H9 (cell line): Measurements from ENCODE around the gene EFCAB12. TPM values are rescaled to one million over a fixed set of nuclear protein-coding genes. Genes with fewer than 3 reads are reported as not detected.

ENCODE experiments used
- DNase-seq: peaks from one replicate; pipeline ENCODE4 v3.0.0-alpha.2; 2017
- H2AFZ ChIP-seq: one replicate; pipeline ENCODE4 v1.6.1; 2013; ENCODE audit warnings: mild to moderate bottlenecking, low read length, control low read depth, moderate library complexity
- H2AK5ac ChIP-seq: 2 replicates; pipeline ENCODE4 v1.6.1; 2013; ENCODE audit warnings: low read length, control low read depth, mixed read lengths; ENCODE audit not compliant: insufficient read length
- H2BK120ac ChIP-seq: one replicate; pipeline ENCODE4 v1.6.1; 2013; ENCODE audit warnings: low read depth, mild to moderate bottlenecking, low read length, control low read depth, inconsistent platforms; ENCODE audit not compliant: poor library complexity, severe bottlenecking
- H2BK12ac ChIP-seq: 2 replicates; pipeline ENCODE4 v1.6.1; 2013; ENCODE audit warnings: low read length, control low read depth, mixed read lengths, low read depth; ENCODE audit not compliant: insufficient read length
- H2BK15ac ChIP-seq: 2 replicates; pipeline ENCODE4 v1.6.1; 2013; ENCODE audit warnings: low read depth, low read length, control low read depth
- H2BK20ac ChIP-seq: one replicate; pipeline ENCODE4 v1.6.1; 2013; ENCODE audit warnings: low read depth, mild to moderate bottlenecking, low read length, control low read depth, inconsistent platforms; ENCODE audit not compliant: poor library complexity, severe bottlenecking
- H2BK5ac ChIP-seq: 2 replicates; pipeline ENCODE4 v1.6.1; 2013; ENCODE audit warnings: low read length, control low read depth, mixed read lengths; ENCODE audit not compliant: insufficient read length
- H3K14ac ChIP-seq: 2 replicates; pipeline ENCODE4 v1.6.1; 2013; ENCODE audit warnings: low read length, control low read depth; ENCODE audit not compliant: insufficient read depth
- H3K18ac ChIP-seq: 2 replicates; pipeline ENCODE4 v1.6.1; 2013; ENCODE audit warnings: low read depth, mild to moderate bottlenecking, mixed read lengths, low read length, control low read depth; ENCODE audit not compliant: insufficient read length
- H3K23ac ChIP-seq: 2 replicates; pipeline ENCODE4 v1.6.1; 2013; ENCODE audit warnings: low read length, control low read depth, mixed read lengths, low read depth; ENCODE audit not compliant: insufficient read length
- H3K23me2 ChIP-seq: 2 replicates; pipeline ENCODE4 v1.6.1; 2013; ENCODE audit warnings: low read depth, mild to moderate bottlenecking, mixed read lengths, low read length, control low read depth; ENCODE audit not compliant: insufficient read length, poor library complexity, severe bottlenecking
- H3K27ac ChIP-seq: 2 replicates; pipeline ENCODE4 v1.5.1; 2013; ENCODE audit warnings: low read length, control low read depth, mixed read lengths, low read depth; ENCODE audit not compliant: insufficient read length
- H3K27me3 ChIP-seq: 2 replicates; pipeline ENCODE4 v1.6.1; 2013; ENCODE audit warnings: low read length, control low read depth, inconsistent platforms; ENCODE audit not compliant: insufficient read depth
- H3K4ac ChIP-seq: 2 replicates; pipeline ENCODE4 v1.6.1; 2013; ENCODE audit warnings: low read depth, mild to moderate bottlenecking, control low read depth, inconsistent platforms, low read length, moderate library complexity
- H3K4me1 ChIP-seq: 2 replicates; pipeline ENCODE4 v1.6.1; 2013; ENCODE audit warnings: low read length, control low read depth, inconsistent platforms; ENCODE audit not compliant: insufficient read depth
- H3K4me2 ChIP-seq: 2 replicates; pipeline ENCODE4 v1.6.1; 2013; ENCODE audit warnings: low read length, control low read depth, mixed read lengths; ENCODE audit not compliant: insufficient read length, insufficient read depth
- H3K56ac ChIP-seq: 2 replicates; pipeline ENCODE4 v1.6.1; 2013; ENCODE audit warnings: low read depth, mild to moderate bottlenecking, mixed read lengths, low read length, control low read depth; ENCODE audit not compliant: insufficient read length
- H3K79me1 ChIP-seq: 2 replicates; pipeline ENCODE4 v1.6.1; 2013; ENCODE audit warnings: low read depth, mild to moderate bottlenecking, moderate library complexity, low read length, control low read depth, inconsistent platforms; ENCODE audit not compliant: insufficient read depth, poor library complexity, severe bottlenecking
- H3K79me2 ChIP-seq: 2 replicates; pipeline ENCODE4 v1.6.1; 2013; ENCODE audit warnings: low read length, control low read depth, inconsistent platforms; ENCODE audit not compliant: insufficient read depth
- H3K9ac ChIP-seq: 2 replicates; pipeline ENCODE4 v1.6.1; 2013; ENCODE audit warnings: low read length, control low read depth, mixed read lengths; ENCODE audit not compliant: insufficient read length; ENCODE audit errors: extremely low read depth
- H3K9me3 ChIP-seq: one replicate; pipeline ENCODE4 v1.6.1; 2013; ENCODE audit warnings: low read depth, low read length, inconsistent platforms; ENCODE audit not compliant: control insufficient read depth
- H3T11ph ChIP-seq: one replicate; pipeline ENCODE4 v1.6.1; 2013; ENCODE audit warnings: mild to moderate bottlenecking, low read length, control low read depth, inconsistent platforms
- H4K20me1 ChIP-seq: one replicate; pipeline ENCODE4 v1.6.1; 2013; ENCODE audit not compliant: control insufficient read depth, insufficient read length, insufficient read depth
- H4K5ac ChIP-seq: 2 replicates; pipeline ENCODE4 v1.6.1; 2013; ENCODE audit warnings: low read depth, mild to moderate bottlenecking, mixed read lengths, low read length, control low read depth; ENCODE audit not compliant: insufficient read length
- H4K8ac ChIP-seq: replicated peaks from 2 replicates; pipeline ENCODE4 v1.6.1; 2013; ENCODE audit warnings: low read length, control low read depth, mixed read lengths, low read depth; ENCODE audit not compliant: insufficient read length
- H4K91ac ChIP-seq: 2 replicates; pipeline ENCODE4 v1.6.1; 2013; ENCODE audit warnings: low read depth, mild to moderate bottlenecking, moderate library complexity, mixed read lengths, low read length, control low read depth; ENCODE audit not compliant: insufficient read length
- H3K27ac Mint-ChIP-seq, 3 experiments: 2 replicates in 2 of 3; 3 replicates in 1 of 3; pipeline ENCODE4 v1.8.0; 2020 to 2021; ENCODE audit warnings: mixed read lengths in 3 of 3, mild to moderate bottlenecking in 1 of 3, moderate library complexity in 1 of 3
- H3K27me3 Mint-ChIP-seq: 2 replicates; pipeline ENCODE4 v1.8.0; 2021; ENCODE audit warnings: low read depth, mild to moderate bottlenecking, moderate library complexity, mixed read lengths
- H3K36me3 Mint-ChIP-seq, 3 experiments: 2 replicates in 2 of 3; 3 replicates in 1 of 3; pipeline ENCODE4 v1.8.0; 2020 to 2021; ENCODE audit warnings: low read depth in 3 of 3, mixed read lengths in 3 of 3; ENCODE audit not compliant: insufficient read depth in 1 of 3
- H3K4me1 Mint-ChIP-seq, 2 experiments: 2 replicates each; pipeline ENCODE4 v1.8.0; 2020; ENCODE audit warnings: mixed read lengths in 2 of 2
- H3K4me3 Mint-ChIP-seq, 2 experiments: 2 replicates in 1 of 2; 3 replicates in 1 of 2; pipeline ENCODE4 v1.8.0; 2020 to 2021; ENCODE audit warnings: mild to moderate bottlenecking in 2 of 2, mixed read lengths in 2 of 2, moderate library complexity in 1 of 2
- H3K9me3 Mint-ChIP-seq, 2 experiments: 2 replicates in 1 of 2; 3 replicates in 1 of 2; pipeline ENCODE4 v1.8.0; 2020; ENCODE audit warnings: mild to moderate bottlenecking in 2 of 2, mixed read lengths in 2 of 2, moderate library complexity in 1 of 2
- WGBS: extraction: QIAGEN DNeasy Blood & Tissue Kit; methylation state at CpG from one replicate; pipeline ENCODE4 v1.1.7; 2013; ENCODE audit warnings: missing lambda C conversion rate, low lambda C conversion rate, mixed read lengths; ENCODE audit not compliant: insufficient read length; ENCODE audit errors: extremely low coverage; 5-methylcytosine and 5-hydroxymethylcytosine counted together
- total RNA-seq: library from RNA; stranded (reverse); gene quantifications from 2 replicates; pipeline ENCODE4 v1.2.1, GENCODE V29; 2021
- TF ChIP-seq, protein P1 (sequence below): fragments of 200-600 bp; sonication (generic); conservative IDR thresholded peaks from 3 replicates; pipeline ENCODE4 v1.8.0; 2021; ENCODE audit warnings: antibody characterized with exemption, mild to moderate bottlenecking

Gene EFCAB12
- total RNA-seq, 1 experiment from 2014 or later: 0.28 TPM

GRCh38 chr3:129399145-129399894 is 29.1 kb downstream of the EFCAB12 start:
- WGBS: no CpG with 5 or more reads among the region's 25 CpGs
- Histone ChIP-seq H2BK5ac (no peak overlapping the region), H3K4me1 (peaks cover 5% of the 10 kb centered on the region; the same call in 1 of the 2 replicates), H3K18ac (no peak overlapping the region), H4K5ac (no peak overlapping the region), H3K4me2 (peak overlapping the region; percentile 72), H2BK120ac (no peak overlapping the region), H3K79me1 (peaks cover 12% of the 10 kb centered on the region), H2BK15ac (no peak overlapping the region), H3K4ac (no peak overlapping the region), H3K9me3 (no peaks in the 10 kb centered on the region), H2AK5ac (no peak overlapping the region), H3K27ac (no peak overlapping the region), H3K23ac (no peak overlapping the region), H3K79me2 (peaks cover 22% of the 10 kb centered on the region; the same call in 1 of the 2 replicates), H3K56ac (no peak overlapping the region), H3K27me3 (no peaks in the 10 kb centered on the region), H2BK20ac (no peak overlapping the region), H3K23me2 (peaks cover 5% of the 10 kb centered on the region), H3T11ph (no peak overlapping the region), H4K20me1 (no peaks in the 10 kb centered on the region), H3K9ac (peak overlapping the region; percentile 97), H4K8ac (no peak overlapping the region), H3K14ac (peak overlapping the region; percentile 80; the same call in 1 of the 2 replicates), H2AFZ (peak overlapping the region; percentile 26), H4K91ac (no peak overlapping the region), H2BK12ac (no peak overlapping the region)
- peak overlapping the region; percentile 96 to 99 (median 97) for H3K27ac Mint-ChIP-seq
- peaks cover 9 to 21% (median 20%) of the 10 kb centered on the region in 3 experiments; a peak in 6 of 7 replicates for H3K36me3 Mint-ChIP-seq
- H3K27me3 Mint-ChIP-seq: no peaks in the 10 kb centered on the region; the same call in 1 of the 2 replicates
- no peaks in the 10 kb centered on the region for H3K9me3 Mint-ChIP-seq
- H3K4me1 Mint-ChIP-seq: peaks cover 13 to 15% of the 10 kb centered on the region in 2 experiments
- TF ChIP-seq, protein P1, sequence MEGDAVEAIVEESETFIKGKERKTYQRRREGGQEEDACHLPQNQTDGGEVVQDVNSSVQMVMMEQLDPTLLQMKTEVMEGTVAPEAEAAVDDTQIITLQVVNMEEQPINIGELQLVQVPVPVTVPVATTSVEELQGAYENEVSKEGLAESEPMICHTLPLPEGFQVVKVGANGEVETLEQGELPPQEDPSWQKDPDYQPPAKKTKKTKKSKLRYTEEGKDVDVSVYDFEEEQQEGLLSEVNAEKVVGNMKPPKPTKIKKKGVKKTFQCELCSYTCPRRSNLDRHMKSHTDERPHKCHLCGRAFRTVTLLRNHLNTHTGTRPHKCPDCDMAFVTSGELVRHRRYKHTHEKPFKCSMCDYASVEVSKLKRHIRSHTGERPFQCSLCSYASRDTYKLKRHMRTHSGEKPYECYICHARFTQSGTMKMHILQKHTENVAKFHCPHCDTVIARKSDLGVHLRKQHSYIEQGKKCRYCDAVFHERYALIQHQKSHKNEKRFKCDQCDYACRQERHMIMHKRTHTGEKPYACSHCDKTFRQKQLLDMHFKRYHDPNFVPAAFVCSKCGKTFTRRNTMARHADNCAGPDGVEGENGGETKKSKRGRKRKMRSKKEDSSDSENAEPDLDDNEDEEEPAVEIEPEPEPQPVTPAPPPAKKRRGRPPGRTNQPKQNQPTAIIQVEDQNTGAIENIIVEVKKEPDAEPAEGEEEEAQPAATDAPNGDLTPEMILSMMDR: peak; percentile 81
- peak overlapping the region; percentile 97 to 99 for H3K4me3 Mint-ChIP-seq
- DNase-seq: peak; percentile 85
